Measurements from ENCODE around the gene RAD52.

DNA sequence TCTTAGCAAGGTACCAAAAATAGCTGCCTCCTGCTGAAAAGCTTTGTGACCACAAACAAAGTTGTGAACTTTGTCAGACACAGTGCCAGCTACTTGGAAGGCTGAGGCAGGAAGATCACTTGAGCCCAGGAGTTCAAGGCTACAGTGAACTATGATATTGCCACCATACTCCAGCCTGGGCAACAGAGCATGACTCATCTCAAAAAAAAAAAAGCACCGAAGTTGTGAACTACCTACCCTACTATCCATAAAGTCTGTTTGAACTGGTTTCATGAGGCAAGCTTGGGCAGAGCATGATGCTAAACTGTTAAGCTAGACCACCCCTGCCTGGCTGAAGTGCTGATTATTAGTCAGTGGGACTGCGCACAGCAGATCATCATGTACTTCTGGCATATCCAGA is 75.5 kb downstream of the RAD52 start:
- TF ChIP-seq SIN3A (IDR thresholded peaks at IDR 0.05; ENCODE audit: borderline replicate concordance, insufficient read depth, low read length) = no peak
- TF ChIP-seq POLR2AphosphoS5 (IDR thresholded peaks at IDR 0.05; ENCODE audit: low read depth, low read length) = no peak
- TF ChIP-seq TAF1 (IDR thresholded peaks at IDR 0.05; ENCODE audit: borderline replicate concordance, insufficient read depth, low read length) = no peak
- TF ChIP-seq, protein P1, sequence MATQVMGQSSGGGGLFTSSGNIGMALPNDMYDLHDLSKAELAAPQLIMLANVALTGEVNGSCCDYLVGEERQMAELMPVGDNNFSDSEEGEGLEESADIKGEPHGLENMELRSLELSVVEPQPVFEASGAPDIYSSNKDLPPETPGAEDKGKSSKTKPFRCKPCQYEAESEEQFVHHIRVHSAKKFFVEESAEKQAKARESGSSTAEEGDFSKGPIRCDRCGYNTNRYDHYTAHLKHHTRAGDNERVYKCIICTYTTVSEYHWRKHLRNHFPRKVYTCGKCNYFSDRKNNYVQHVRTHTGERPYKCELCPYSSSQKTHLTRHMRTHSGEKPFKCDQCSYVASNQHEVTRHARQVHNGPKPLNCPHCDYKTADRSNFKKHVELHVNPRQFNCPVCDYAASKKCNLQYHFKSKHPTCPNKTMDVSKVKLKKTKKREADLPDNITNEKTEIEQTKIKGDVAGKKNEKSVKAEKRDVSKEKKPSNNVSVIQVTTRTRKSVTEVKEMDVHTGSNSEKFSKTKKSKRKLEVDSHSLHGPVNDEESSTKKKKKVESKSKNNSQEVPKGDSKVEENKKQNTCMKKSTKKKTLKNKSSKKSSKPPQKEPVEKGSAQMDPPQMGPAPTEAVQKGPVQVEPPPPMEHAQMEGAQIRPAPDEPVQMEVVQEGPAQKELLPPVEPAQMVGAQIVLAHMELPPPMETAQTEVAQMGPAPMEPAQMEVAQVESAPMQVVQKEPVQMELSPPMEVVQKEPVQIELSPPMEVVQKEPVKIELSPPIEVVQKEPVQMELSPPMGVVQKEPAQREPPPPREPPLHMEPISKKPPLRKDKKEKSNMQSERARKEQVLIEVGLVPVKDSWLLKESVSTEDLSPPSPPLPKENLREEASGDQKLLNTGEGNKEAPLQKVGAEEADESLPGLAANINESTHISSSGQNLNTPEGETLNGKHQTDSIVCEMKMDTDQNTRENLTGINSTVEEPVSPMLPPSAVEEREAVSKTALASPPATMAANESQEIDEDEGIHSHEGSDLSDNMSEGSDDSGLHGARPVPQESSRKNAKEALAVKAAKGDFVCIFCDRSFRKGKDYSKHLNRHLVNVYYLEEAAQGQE (IDR thresholded peaks at IDR 0.05; ENCODE audit: insufficient read depth in 1 of 2, low read depth in 2 of 2, low read length in 2 of 2) = no peak

Measured in PFSK-1 (cell line).